Tibial nerve (tissue), 4 donors: ENCODE data around the gene GIMAP2. TPM values are rescaled to one million over a fixed set of nuclear protein-coding genes. Genes with fewer than 3 reads are reported as not detected.
A peak's percentile ranks its signal among the peaks of the same experiment; 100 is the strongest.

Experiments used
- DNase-seq, 2 donors: peaks; one replicate each; pipeline ENCODE4 v3.0.0-alpha.2; 2019; ENCODE audit warnings: low spot score in 2 of 2
- H3K27ac ChIP-seq, 4 donors: fragments of 200-600 bp; sonication (generic) in 3 of 4; one replicate each; pipeline ENCODE4 v1.5.1; 2017 to 2019; ENCODE audit warnings: mild to moderate bottlenecking in 1 of 4
- H3K27me3 ChIP-seq, 2 donors: fragments of 200-600 bp; sonication (generic) in 1 of 2; one replicate each; pipeline versions ENCODE4 v1.5.1 to v1.6.0; 2017 to 2019
- H3K36me3 ChIP-seq, 3 donors: fragments of 200-600 bp; sonication (generic); one replicate each; pipeline ENCODE4 v1.5.1; 2018 to 2019
- H3K4me1 ChIP-seq, 4 donors: fragments of 200-600 bp; sonication (generic) in 3 of 4; one replicate each; pipeline ENCODE4 v1.5.1; 2017 to 2019
- H3K4me3 ChIP-seq, 4 donors: fragments of 200-600 bp; sonication (generic) in 3 of 4; one replicate each; pipeline ENCODE4 v1.5.1; 2017 to 2019; ENCODE audit warnings: mild to moderate bottlenecking in 1 of 4, moderate library complexity in 1 of 4
- H3K9me3 ChIP-seq, 4 donors: fragments of 200-600 bp; sonication (generic) in 3 of 4; one replicate each; pipeline ENCODE4 v1.5.1; 2017 to 2019
- EP300 ChIP-seq, 2 donors: sonication (generic); formaldehyde crosslinking; IDR thresholded peaks; one replicate each; pipeline ENCODE4 v1.6.1; 2017; ENCODE audit warnings: antibody characterized with exemption in 2 of 2, mild to moderate bottlenecking in 1 of 2
- POLR2A ChIP-seq, 2 donors: fragments of 450-650 bp; IDR thresholded peaks; one replicate each; pipeline ENCODE4 v1.6.1; 2017; ENCODE audit warnings: antibody characterized with exemption in 2 of 2, mild to moderate bottlenecking in 2 of 2, moderate library complexity in 2 of 2
- WGBS, 2 donors: methylation state at CpG; one replicate each; pipeline ENCODE4 v1.1.5; 2018; 5-methylcytosine and 5-hydroxymethylcytosine counted together
- total RNA-seq, 4 donors: library from RNA; depleted of rRNA; stranded (reverse); fragments of >200 nt; gene quantifications; one replicate each; pipeline ENCODE4 v1.1.0, GENCODE V29; 2016
- TF ChIP-seq, protein P1 (sequence below), 5 experiments: fragments of 200-600 bp in 3 of 5; fragments of 450-650 bp in 2 of 5; sonication (generic) in 3 of 5; IDR thresholded peaks; one replicate each; pipeline ENCODE4 v1.5.1; 2016 to 2019; ENCODE audit warnings: antibody characterized with exemption in 5 of 5, mild to moderate bottlenecking in 3 of 5, moderate library complexity in 2 of 5

Gene GIMAP2
- total RNA-seq, 4 donors from 2014 or later, result 6.3 to 22.0 (median 7.8) TPM

- Histone ChIP-seq H3K4me3 (no peak overlapping the region), H3K27me3 (no peaks in the 10 kb centered on the region), H3K9me3 (peaks cover 0 to 2% (median 0%) of the 10 kb centered on the region in 4 donors), H3K27ac (peak overlapping the region in 1 of 4 donors; percentile 32), H3K4me1 (no peaks in the 10 kb centered on the region), H3K36me3 (no peaks in the 10 kb centered on the region)
- no peak for TF ChIP-seq EP300 (IDR thresholded peaks at IDR 0.05)
- TF ChIP-seq POLR2A (IDR thresholded peaks at IDR 0.05), result no peak
- TF ChIP-seq, protein P1, sequence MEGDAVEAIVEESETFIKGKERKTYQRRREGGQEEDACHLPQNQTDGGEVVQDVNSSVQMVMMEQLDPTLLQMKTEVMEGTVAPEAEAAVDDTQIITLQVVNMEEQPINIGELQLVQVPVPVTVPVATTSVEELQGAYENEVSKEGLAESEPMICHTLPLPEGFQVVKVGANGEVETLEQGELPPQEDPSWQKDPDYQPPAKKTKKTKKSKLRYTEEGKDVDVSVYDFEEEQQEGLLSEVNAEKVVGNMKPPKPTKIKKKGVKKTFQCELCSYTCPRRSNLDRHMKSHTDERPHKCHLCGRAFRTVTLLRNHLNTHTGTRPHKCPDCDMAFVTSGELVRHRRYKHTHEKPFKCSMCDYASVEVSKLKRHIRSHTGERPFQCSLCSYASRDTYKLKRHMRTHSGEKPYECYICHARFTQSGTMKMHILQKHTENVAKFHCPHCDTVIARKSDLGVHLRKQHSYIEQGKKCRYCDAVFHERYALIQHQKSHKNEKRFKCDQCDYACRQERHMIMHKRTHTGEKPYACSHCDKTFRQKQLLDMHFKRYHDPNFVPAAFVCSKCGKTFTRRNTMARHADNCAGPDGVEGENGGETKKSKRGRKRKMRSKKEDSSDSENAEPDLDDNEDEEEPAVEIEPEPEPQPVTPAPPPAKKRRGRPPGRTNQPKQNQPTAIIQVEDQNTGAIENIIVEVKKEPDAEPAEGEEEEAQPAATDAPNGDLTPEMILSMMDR (IDR thresholded peaks at IDR 0.05), result no peak
- DNase-seq, result no peak
- WGBS, 2 donors, result 87 to 90% methylated on average over 4 of the region's 4 CpGs
Measured at GRCh38 chr7:150663802-150664494, 21.6 kb upstream of the GIMAP2 start.

- DNase-seq, result no peak
- WGBS, 2 donors, result 86 to 90% methylated on average over 9 of the region's 9 CpGs
- H3K27ac ChIP-seq, result peak overlapping the region in 1 of 4 donors; percentile 40
- H3K4me1 ChIP-seq, result no peaks in the 10 kb centered on the region
- H3K9me3 ChIP-seq, result peaks cover 0 to 3% (median 0%) of the 10 kb centered on the region in 4 donors
- H3K27me3 ChIP-seq, result no peaks in the 10 kb centered on the region
- no peaks in the 10 kb centered on the region for H3K36me3 ChIP-seq
- TF ChIP-seq EP300 (IDR thresholded peaks at IDR 0.05) (no peak), POLR2A (IDR thresholded peaks at IDR 0.05) (no peak)
- TF ChIP-seq, protein P1 (IDR thresholded peaks at IDR 0.05), result no peak
- H3K4me3 ChIP-seq, result no peak overlapping the region
Measured at GRCh38 chr7:150665089-150665748, 20.3 kb upstream of the GIMAP2 start.

GRCh38 chr7:150665896-150666295, 19.6 kb upstream of the GIMAP2 start:
- TF ChIP-seq EP300 (IDR thresholded peaks at IDR 0.05) (no peak), POLR2A (IDR thresholded peaks at IDR 0.05) (no peak)
- TF ChIP-seq, protein P1 (IDR thresholded peaks at IDR 0.05), result no peak
- no peaks in the 10 kb centered on the region for H3K4me1 ChIP-seq
- H3K27me3 ChIP-seq, result no peaks in the 10 kb centered on the region
- DNase-seq, result no peak
- H3K27ac ChIP-seq, result peak overlapping the region in 1 of 4 donors; percentile 40
- no peaks in the 10 kb centered on the region for H3K36me3 ChIP-seq
- H3K4me3 ChIP-seq, result no peak overlapping the region
- peaks cover 0 to 3% (median 0%) of the 10 kb centered on the region in 4 donors for H3K9me3 ChIP-seq
- WGBS, 2 donors, result 90% methylated on average over 2 of the region's 2 CpGs

DNA sequence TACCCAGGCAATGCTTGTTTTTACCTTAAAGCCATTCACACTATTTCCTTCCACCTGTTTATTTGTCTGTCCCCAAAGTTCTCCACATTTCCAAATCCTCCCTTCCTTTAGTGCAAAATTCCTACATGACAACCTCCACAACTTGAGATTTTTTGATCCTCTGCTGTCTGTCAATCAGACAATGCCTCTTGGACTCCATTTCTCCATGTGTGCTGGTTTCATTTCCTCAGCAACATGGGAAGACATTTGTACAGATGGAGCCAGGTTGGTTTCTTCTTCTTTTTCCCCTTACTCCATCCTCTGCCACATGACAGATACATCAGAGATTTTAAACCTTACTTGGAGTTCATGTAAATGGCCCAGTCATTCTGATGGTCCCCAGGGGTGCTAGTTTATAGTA, 19.1 kb upstream of the GIMAP2 start:
- Histone ChIP-seq H3K4me3 (no peak overlapping the region), H3K27ac (peak overlapping the region in 1 of 4 donors; percentile 30), H3K36me3 (no peaks in the 10 kb centered on the region), H3K27me3 (no peaks in the 10 kb centered on the region), H3K9me3 (peaks cover 0 to 3% (median 0%) of the 10 kb centered on the region in 4 donors), H3K4me1 (no peaks in the 10 kb centered on the region)
- DNase-seq, result no peak
- TF ChIP-seq EP300 (IDR thresholded peaks at IDR 0.05) (no peak), POLR2A (IDR thresholded peaks at IDR 0.05) (no peak)
- TF ChIP-seq, protein P1 (IDR thresholded peaks at IDR 0.05), result no peak

- 60% methylated on average over 1 of the region's 1 CpG for WGBS, 2 donors
Measured at GRCh38 chr7:150668472-150668911, 17.0 kb upstream of the GIMAP2 start.

More at GRCh38 chr7:150668472-150668911, 17.0 kb upstream of the GIMAP2 start:
- Histone ChIP-seq H3K4me1 (no peaks in the 10 kb centered on the region), H3K36me3 (no peaks in the 10 kb centered on the region), H3K9me3 (peaks cover 0 to 3% (median 0%) of the 10 kb centered on the region in 4 donors), H3K27ac (no peak overlapping the region), H3K4me3 (no peak overlapping the region), H3K27me3 (no peaks in the 10 kb centered on the region)
- no peak for DNase-seq
- TF ChIP-seq POLR2A (IDR thresholded peaks at IDR 0.05), result no peak
- TF ChIP-seq, protein P1 (IDR thresholded peaks at IDR 0.05), result no peak
- TF ChIP-seq EP300 (IDR thresholded peaks at IDR 0.05), result no peak
